ENCODE measurements around the gene RNGTT. TPM values are rescaled to one million over a fixed set of nuclear protein-coding genes. Genes with fewer than 3 reads are reported as not detected.

The RNGTT gene
- total and polyA plus RNA-seq, 12 donors, result 2.6 to 29.6 (median 14.2) TPM

- DNase-seq, result no peak
- Histone ChIP-seq H3K36me3 (replicated peaks in 1 of 2) (no peaks in the 10 kb centered on the region), H3K27me3 (no peaks in the 10 kb centered on the region), H3K9me3 (replicated peaks in 1 of 3) (no peaks in the 10 kb centered on the region), H3K4me1 (replicated peaks in 1 of 2) (no peaks in the 10 kb centered on the region), H3K4me3 (no peak overlapping the region), H3K27ac (no peak overlapping the region)
- TF ChIP-seq CTCF (IDR thresholded peaks at IDR 0.05), result no peak
- TF ChIP-seq POLR2A (IDR thresholded peaks at IDR 0.05), result no peak
- intact Hi-C loops (cut with DNase I), result no loop called here
- WGBS, 4 donors, result 34 to 79% (median 67%) methylated on average over 1 of the region's 1 CpG
Measured at GRCh38 chr6:88916615-88917208, 46.7 kb downstream of the RNGTT start.

GRCh38 chr6:88914895-88915598 lies 48.4 kb downstream of the RNGTT start:
- intact Hi-C loops (cut with DNase I), result no loop called here
- H3K4me3 ChIP-seq, result no peak overlapping the region
- DNase-seq, result no peak
- H3K36me3 ChIP-seq (replicated peaks in 1 of 2), result no peaks in the 10 kb centered on the region
- H3K27me3 ChIP-seq, result no peaks in the 10 kb centered on the region
- no peaks in the 10 kb centered on the region for H3K9me3 ChIP-seq (replicated peaks in 1 of 3)
- no peak overlapping the region for H3K27ac ChIP-seq
- H3K4me1 ChIP-seq (replicated peaks in 1 of 2), result no peaks in the 10 kb centered on the region
- 84 to 99% (median 96%) methylated on average over 3 of the region's 3 CpGs for WGBS, 4 donors
- no peak for TF ChIP-seq CTCF (IDR thresholded peaks at IDR 0.05)
- no peak for TF ChIP-seq POLR2A (IDR thresholded peaks at IDR 0.05)

- no peak for TF ChIP-seq POLR2A (IDR thresholded peaks at IDR 0.05)
- TF ChIP-seq CTCF (IDR thresholded peaks at IDR 0.05), result no peak
- Histone ChIP-seq H3K4me3 (no peak overlapping the region), H3K9me3 (replicated peaks in 1 of 3) (no peaks in the 10 kb centered on the region), H3K4me1 (replicated peaks in 1 of 2) (no peaks in the 10 kb centered on the region), H3K27me3 (no peaks in the 10 kb centered on the region), H3K36me3 (replicated peaks in 1 of 2) (no peaks in the 10 kb centered on the region), H3K27ac (no peak overlapping the region)
- DNase-seq, result no peak
- intact Hi-C loops (cut with DNase I), result no loop called here
- WGBS, 4 donors, result 95 to 97% (median 96%) methylated on average over 4 of the region's 4 CpGs
Measured at GRCh38 chr6:88914180-88914579, 49.2 kb downstream of the RNGTT start.

DNA sequence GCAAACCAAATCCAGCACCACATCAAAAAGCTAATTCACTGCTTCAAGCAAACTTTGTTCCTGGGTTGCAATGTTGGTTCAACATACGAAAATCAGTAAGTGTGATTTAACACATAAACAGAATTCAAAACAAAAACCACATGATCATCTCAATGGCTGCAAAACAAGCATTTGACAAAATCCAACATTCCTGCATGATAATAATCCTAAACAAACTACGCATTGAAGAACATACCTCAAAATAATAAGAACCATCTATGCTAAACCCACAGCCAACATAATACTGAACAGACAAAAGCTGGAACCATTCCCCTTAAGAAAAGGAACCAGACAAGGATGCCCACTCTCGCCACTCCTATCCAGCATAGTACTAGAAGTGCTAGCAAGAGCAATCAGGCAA lies 49.9 kb downstream of the RNGTT start:
- no peaks in the 10 kb centered on the region for H3K4me1 ChIP-seq (replicated peaks in 1 of 2)
- 91 to 98% (median 97%) methylated on average over 3 of the region's 3 CpGs for WGBS, 4 donors
- DNase-seq, result no peak
- no peak overlapping the region for H3K27ac ChIP-seq
- no peaks in the 10 kb centered on the region for H3K27me3 ChIP-seq
- H3K36me3 ChIP-seq (replicated peaks in 1 of 2), result no peaks in the 10 kb centered on the region
- no peak overlapping the region for H3K4me3 ChIP-seq
- H3K9me3 ChIP-seq (replicated peaks in 1 of 3), result no peaks in the 10 kb centered on the region
- intact Hi-C loops (cut with DNase I), result no loop called here
- TF ChIP-seq POLR2A (IDR thresholded peaks at IDR 0.05) (no peak), CTCF (IDR thresholded peaks at IDR 0.05) (no peak)
